22Rv1 (cell line): ENCODE results near the gene CCDC148.

ENCODE experiments used
- H3K27ac ChIP-seq: fragments of 450-650 bp; 2 replicates; pipeline ENCODE4 v1.5.1; 2017
- ZFX ChIP-seq: fragments of 450-650 bp; IDR thresholded peaks from 2 replicates; pipeline ENCODE4 v1.6.1; 2017; ENCODE audit warnings: antibody characterized with exemption, borderline replicate concordance
- TF ChIP-seq, protein P1 (sequence below): fragments of 450-650 bp; IDR thresholded peaks from 2 replicates; pipeline ENCODE4 v1.5.1; 2017; ENCODE audit warnings: mild to moderate bottlenecking

Gene CCDC148

DNA sequence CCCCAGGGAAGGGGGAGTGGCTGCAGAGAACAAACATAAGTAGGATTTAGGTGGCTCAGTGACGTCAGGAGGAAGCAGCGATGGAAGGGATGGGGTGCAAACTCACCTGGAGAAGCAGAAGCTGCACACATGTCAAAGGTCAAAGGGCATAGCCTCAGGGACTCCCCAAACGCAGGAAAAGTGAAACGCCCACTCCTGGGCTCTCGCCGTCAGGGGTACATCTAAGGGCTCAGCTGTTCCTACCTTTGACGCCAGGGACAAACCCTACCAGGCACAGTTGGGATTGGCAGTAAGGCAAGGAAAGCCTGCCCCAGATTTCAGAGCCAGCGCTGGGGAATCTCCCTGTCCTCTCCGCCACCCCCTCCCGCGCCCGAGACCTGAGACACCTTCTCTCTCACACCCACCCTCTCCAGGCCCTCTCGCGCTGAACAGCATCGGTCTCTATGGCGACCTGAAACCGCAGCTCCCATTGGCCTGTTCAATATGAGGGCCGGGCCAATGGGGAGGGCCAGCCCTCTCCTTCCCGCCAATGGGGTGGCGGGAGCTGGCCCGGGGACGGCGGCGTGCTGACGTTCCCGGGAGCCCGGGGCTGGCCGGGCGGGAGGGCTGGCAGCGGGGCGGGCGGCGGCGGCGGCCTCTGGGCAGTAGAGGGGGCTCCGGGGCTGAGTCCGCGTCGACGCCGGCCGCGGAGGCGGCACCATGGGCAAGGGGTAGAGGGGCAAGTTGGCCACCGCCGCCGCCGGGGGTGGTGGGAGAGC lies at the start of gene CCDC148, which contains the start of gene PKP4:
Gene CCDC148, minus strand, starts transcription at position 445 of the 758 bp plus-strand sequence. Its CDS starts 314 bp downstream, at position 131.
Gene PKP4, plus strand, starts transcription at position 644 of the 758 bp plus-strand sequence. CDS start 76,233 bp downstream, outside the sequence.
- TF ChIP-seq, protein P1, sequence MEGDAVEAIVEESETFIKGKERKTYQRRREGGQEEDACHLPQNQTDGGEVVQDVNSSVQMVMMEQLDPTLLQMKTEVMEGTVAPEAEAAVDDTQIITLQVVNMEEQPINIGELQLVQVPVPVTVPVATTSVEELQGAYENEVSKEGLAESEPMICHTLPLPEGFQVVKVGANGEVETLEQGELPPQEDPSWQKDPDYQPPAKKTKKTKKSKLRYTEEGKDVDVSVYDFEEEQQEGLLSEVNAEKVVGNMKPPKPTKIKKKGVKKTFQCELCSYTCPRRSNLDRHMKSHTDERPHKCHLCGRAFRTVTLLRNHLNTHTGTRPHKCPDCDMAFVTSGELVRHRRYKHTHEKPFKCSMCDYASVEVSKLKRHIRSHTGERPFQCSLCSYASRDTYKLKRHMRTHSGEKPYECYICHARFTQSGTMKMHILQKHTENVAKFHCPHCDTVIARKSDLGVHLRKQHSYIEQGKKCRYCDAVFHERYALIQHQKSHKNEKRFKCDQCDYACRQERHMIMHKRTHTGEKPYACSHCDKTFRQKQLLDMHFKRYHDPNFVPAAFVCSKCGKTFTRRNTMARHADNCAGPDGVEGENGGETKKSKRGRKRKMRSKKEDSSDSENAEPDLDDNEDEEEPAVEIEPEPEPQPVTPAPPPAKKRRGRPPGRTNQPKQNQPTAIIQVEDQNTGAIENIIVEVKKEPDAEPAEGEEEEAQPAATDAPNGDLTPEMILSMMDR = no peak
- no peak for TF ChIP-seq ZFX
- peak within 1 kb of the TSS; percentile 78 for H3K27ac ChIP-seq

DNA sequence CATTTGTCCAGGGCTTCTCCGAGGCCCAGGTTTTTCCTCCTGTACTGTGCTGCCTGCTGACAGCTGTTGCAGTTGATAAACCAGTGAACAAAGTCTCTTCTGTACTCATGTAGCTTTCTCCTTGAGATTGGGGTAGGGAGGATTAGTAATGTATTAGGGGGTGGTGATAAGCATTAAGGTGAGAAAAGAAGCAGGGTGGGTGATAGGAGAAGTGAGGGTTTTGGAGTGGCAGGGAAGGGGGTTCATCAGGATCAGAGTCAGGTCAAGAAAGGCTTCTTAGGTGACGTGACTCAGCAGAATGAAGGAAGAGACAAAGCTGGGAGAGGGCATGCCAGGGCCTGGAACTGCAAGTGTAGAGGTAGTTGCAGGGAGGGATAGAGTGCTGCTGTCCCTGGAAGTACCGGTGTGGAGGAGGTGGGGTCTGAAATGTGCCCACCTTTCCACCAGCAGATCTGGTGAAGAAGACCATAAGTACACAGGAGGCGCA lies 48.9 kb upstream of the CCDC148 start:
- H3K27ac ChIP-seq = no peak overlapping the region
- TF ChIP-seq, protein P1 = no peak
- no peak for TF ChIP-seq ZFX

DNA sequence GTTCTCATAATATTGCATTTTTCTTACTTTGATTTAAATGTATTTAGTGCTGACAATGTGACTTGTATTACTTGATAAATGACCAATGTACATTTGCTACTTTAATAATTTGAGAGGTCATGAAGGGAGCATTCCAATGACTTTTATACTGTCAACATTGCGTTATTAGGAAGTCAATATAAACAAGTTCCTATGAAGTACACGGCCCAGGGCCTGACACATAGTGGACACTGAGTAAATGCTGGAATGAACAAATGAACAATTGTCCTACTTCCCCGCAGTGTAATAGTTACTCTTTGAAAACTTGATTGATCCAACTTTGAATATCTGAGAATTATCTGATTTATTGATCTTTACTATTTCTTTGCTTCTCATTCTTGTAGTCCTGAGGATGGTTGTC lies 47.5 kb upstream of the CCDC148 start:
- TF ChIP-seq, protein P1 = no peak
- TF ChIP-seq ZFX = no peak
- H3K27ac ChIP-seq = no peak overlapping the region

DNA sequence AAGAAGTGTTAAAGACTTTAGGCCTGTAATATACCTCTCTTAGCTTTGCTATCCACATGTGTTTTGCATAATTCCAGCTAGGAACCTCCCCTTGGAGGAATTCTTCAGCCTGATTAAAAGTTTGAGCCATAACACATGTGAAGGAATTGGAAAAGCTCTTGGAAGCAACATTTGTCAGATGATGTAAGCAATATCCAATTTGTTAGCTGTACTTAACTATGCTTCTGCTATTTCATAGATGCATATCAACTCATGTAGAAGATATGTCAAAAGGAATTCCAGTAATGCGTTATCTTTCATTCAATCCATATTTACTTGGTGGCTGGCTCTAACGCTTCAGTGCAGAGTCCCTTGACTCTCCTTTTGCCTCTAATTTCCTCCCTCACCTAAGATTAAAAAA lies 46.4 kb upstream of the CCDC148 start:
- no peak overlapping the region for H3K27ac ChIP-seq
- no peak for TF ChIP-seq ZFX
- TF ChIP-seq, protein P1 = no peak

DNA sequence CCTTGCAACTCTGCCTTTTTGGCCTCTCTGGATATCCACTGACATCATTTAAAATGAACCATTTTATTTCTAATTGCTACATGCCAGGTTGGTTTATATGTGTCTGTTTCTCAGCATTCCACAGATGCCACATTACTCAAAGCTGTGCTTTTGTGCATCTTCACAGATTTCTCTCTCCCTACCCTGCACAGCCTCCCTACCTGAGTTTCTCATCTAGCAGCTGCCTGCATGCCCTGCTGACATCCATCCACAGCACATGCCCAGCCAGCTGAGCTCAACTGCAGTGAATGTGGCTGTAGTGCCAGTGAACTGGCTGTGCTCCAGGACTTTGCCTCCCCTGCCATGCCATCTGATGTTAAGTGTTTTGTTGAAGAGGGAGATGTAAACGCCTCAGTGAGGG lies 44.7 kb upstream of the CCDC148 start:
- no peak overlapping the region for H3K27ac ChIP-seq
- TF ChIP-seq, protein P1 = no peak
- TF ChIP-seq ZFX = no peak

DNA sequence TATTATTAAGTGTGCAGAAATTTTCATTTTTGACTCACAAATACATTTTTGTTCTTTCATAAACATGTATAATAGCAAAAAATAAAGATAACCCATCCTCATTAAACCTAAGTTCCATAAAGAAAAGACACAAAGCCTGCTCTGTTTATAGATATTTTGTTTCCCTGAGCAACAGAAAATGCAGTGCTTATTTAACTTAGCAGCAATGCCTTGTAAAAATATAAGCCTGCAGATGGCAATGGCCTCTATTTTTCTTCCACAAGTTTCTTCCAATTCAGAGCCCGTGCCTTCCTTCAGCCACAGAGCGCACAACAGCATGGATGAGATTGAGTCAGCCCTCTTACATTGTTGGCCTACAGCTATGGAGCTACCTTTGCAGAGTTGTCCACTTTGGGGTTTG lies 43.8 kb upstream of the CCDC148 start:
- TF ChIP-seq ZFX = no peak
- TF ChIP-seq, protein P1 = no peak
- H3K27ac ChIP-seq = no peak overlapping the region

DNA sequence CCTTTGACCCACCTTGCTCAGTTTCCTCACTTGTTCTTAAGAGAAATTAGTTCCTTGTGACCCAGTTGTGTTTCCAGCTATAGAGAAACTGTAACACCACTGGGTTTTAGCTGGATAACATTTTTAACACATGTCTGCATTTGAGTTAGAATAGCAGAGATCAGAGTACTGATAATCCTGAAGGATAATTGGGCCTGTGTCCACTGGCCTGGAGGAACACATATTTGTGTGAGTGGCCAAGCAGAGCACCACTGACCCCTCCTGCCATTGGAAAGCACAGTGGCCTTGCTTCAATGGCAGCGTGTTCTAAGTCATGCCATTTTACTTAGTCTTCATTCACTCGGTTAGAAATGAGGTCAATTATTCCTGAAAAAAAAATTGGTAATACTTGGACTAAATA lies 42.8 kb upstream of the CCDC148 start:
- no peak overlapping the region for H3K27ac ChIP-seq
- TF ChIP-seq, protein P1 = no peak
- TF ChIP-seq ZFX = no peak
